HG03064 (cell line): ENCODE results near the gene IFNL3.

Experiments
- ATAC-seq: cut with Tn5 transposase; IDR thresholded peaks from one replicate; pipeline ENCODE4 v1.9.1; 2021; ENCODE audit warnings: low read depth; ENCODE audit not compliant: unreplicated experiment

The IFNL3 gene

GRCh38 chr19:39194832-39195542 is 49.8 kb downstream of the IFNL3 start:
- ATAC-seq = no peak

- ATAC-seq = no peak
Measured at GRCh38 chr19:39193803-39194202, 51.0 kb downstream of the IFNL3 start.
